SU-DHL-6 (cell line): Measurements from ENCODE around the gene ACTG1.
A peak's percentile ranks its signal among the peaks of the same experiment; 100 is the strongest.

Experiments
- H2AFZ ChIP-seq: fragments of 200-600 bp; sonication (generic); 2 replicates; pipeline ENCODE4 v1.6.1; 2014; ENCODE audit warnings: low read depth, mild to moderate bottlenecking, moderate library complexity, mixed read lengths, antibody characterized with exemption, low read length; ENCODE audit not compliant: severe bottlenecking
- H3F3A ChIP-seq: fragments of 200-600 bp; shearing (Covaris generic); 2 replicates; pipeline ENCODE4 v1.6.0; 2016; ENCODE audit warnings: antibody characterized with exemption, mild to moderate bottlenecking; ENCODE audit not compliant: insufficient read depth
- H3K27ac ChIP-seq: fragments of 200-600 bp; sonication (generic); 2 replicates; pipeline ENCODE4 v1.5.1; 2016; ENCODE audit warnings: low read depth, mild to moderate bottlenecking, low read length, moderate library complexity, mixed read lengths
- H3K27me3 ChIP-seq: fragments of 200-600 bp; sonication (generic), shearing (Covaris generic); 2 replicates; pipeline ENCODE4 v1.6.0; 2014; ENCODE audit warnings: mild to moderate bottlenecking, low read length
- H3K36me3 ChIP-seq: fragments of 200-600 bp; sonication (generic); 2 replicates; pipeline ENCODE4 v1.6.1; 2014; ENCODE audit warnings: mild to moderate bottlenecking, low read length, mixed read lengths
- H3K4me2 ChIP-seq: fragments of 300-600, 200-600 bp; shearing (Covaris generic), sonication (generic); 2 replicates; pipeline ENCODE4 v1.6.0; 2014; ENCODE audit warnings: low read length, low read depth, mild to moderate bottlenecking; ENCODE audit not compliant: poor library complexity, severe bottlenecking
- H3K4me3 ChIP-seq: fragments of 200-600 bp; sonication (generic); 2 replicates; pipeline ENCODE4 v1.5.1; 2014; ENCODE audit warnings: antibody characterized with exemption, low read length, mild to moderate bottlenecking, mixed read lengths; ENCODE audit not compliant: insufficient read depth, poor library complexity, severe bottlenecking
- H3K79me2 ChIP-seq: fragments of 200-600 bp; sonication (generic); 2 replicates; pipeline ENCODE4 v1.6.1; 2014; ENCODE audit warnings: mild to moderate bottlenecking, low read length, moderate library complexity; ENCODE audit not compliant: insufficient read depth
- H3K9ac ChIP-seq: fragments of 200-600 bp; sonication (generic); 2 replicates; pipeline ENCODE4 v1.7.0; 2014; ENCODE audit warnings: mild to moderate bottlenecking, low read length
- H3K9me2 ChIP-seq: fragments of 200-600 bp; sonication (generic); replicated peaks from 2 replicates; pipeline ENCODE4 v1.6.1; 2014; ENCODE audit warnings: low read length; ENCODE audit not compliant: insufficient read depth
- H3K9me3 ChIP-seq: fragments of 200-600 bp; sonication (generic); 2 replicates; pipeline ENCODE4 v1.6.1; 2014; ENCODE audit warnings: low read length, mixed read lengths; ENCODE audit not compliant: insufficient read depth
- H4K20me1 ChIP-seq: fragments of 200-600 bp; sonication (generic); 2 replicates; pipeline ENCODE4 v1.6.1; 2014; ENCODE audit warnings: low read depth, mild to moderate bottlenecking, antibody characterized with exemption, low read length, moderate library complexity, mixed read lengths
- EZH2phosphoT487 ChIP-seq: fragments of 200-600 bp; sonication (generic), shearing (Covaris generic); conservative IDR thresholded peaks from 2 replicates; pipeline ENCODE4 v1.6.1; 2018; ENCODE audit warnings: mild to moderate bottlenecking, antibody characterized with exemption, low read length, moderate library complexity, mixed read lengths
- TF ChIP-seq, protein P1 (sequence below): fragments of 200-600 bp; sonication (generic); IDR thresholded peaks from one replicate; pipeline ENCODE4 v1.5.1; 2017; ENCODE audit warnings: antibody characterized with exemption, mild to moderate bottlenecking, low read length, moderate library complexity; ENCODE audit not compliant: insufficient read depth, poor library complexity, severe bottlenecking

The ACTG1 gene

GRCh38 chr17:81509972-81510784, 2.4 kb downstream of the ACTG1 start:
- Histone ChIP-seq H3K4me3 (peak overlapping the region; percentile 93), H3K36me3 (peaks cover 31% of the 10 kb centered on the region), H3K4me2 (peak overlapping the region; percentile 74), H3K9ac (peak overlapping the region; percentile 94), H3F3A (peaks cover 66% of the 10 kb centered on the region), H2AFZ (no peak overlapping the region), H3K9me3 (no peaks in the 10 kb centered on the region), H3K79me2 (peaks cover 24% of the 10 kb centered on the region), H3K27ac (peak overlapping the region; percentile 82; the same call in 1 of the 2 replicates), H3K27me3 (no peaks in the 10 kb centered on the region), H3K9me2 (no peaks in the 10 kb centered on the region), H4K20me1 (peaks cover 26% of the 10 kb centered on the region)
- TF ChIP-seq, protein P1, sequence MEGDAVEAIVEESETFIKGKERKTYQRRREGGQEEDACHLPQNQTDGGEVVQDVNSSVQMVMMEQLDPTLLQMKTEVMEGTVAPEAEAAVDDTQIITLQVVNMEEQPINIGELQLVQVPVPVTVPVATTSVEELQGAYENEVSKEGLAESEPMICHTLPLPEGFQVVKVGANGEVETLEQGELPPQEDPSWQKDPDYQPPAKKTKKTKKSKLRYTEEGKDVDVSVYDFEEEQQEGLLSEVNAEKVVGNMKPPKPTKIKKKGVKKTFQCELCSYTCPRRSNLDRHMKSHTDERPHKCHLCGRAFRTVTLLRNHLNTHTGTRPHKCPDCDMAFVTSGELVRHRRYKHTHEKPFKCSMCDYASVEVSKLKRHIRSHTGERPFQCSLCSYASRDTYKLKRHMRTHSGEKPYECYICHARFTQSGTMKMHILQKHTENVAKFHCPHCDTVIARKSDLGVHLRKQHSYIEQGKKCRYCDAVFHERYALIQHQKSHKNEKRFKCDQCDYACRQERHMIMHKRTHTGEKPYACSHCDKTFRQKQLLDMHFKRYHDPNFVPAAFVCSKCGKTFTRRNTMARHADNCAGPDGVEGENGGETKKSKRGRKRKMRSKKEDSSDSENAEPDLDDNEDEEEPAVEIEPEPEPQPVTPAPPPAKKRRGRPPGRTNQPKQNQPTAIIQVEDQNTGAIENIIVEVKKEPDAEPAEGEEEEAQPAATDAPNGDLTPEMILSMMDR = no peak
- no peak for TF ChIP-seq EZH2phosphoT487

DNA sequence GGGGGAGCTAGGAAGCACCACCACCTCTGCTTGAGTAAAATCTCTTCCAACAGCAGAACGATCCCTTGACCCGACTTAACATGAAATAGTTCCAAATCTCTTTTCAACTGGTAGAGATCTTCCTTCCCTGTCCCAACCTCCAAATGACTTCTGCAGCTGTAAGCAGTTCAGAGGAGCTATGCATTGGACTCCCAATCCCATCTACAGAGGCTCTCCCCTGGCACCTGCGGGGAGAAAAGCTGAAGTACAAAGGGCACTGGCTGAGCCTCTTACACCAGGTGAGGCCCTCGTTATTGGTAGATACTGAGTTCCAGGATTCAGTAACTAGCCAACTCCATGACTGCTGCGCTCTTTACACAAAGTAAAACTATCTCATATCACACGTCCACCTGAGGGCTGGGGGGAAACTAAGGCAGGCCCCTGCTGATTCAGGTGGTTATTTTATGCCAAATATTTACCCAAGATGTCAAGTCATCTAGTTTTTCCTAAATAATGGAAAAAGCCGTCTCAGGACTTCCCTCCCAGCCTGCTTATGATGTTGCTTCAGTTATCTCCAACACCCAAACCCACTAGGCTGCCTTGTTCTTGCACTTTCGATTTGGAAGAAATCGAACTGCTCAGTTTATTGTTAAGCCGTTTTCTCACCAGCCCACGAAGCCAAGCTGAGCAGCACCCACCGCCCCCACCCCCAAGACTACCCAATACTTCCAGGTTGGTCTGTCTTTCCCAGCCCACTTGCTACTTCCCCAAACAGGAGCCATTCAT, 3.2 kb downstream of the ACTG1 start:
- peaks cover 26% of the 10 kb centered on the region for H4K20me1 ChIP-seq
- H2AFZ ChIP-seq = no peak overlapping the region
- H3K4me2 ChIP-seq = peak overlapping the region; percentile 74
- H3K27ac ChIP-seq = peak overlapping the region; percentile 82
- H3K9ac ChIP-seq = peak overlapping the region; percentile 94
- peaks cover 31% of the 10 kb centered on the region for H3K36me3 ChIP-seq
- no peak for TF ChIP-seq EZH2phosphoT487
- TF ChIP-seq, protein P1 = no peak
- no peaks in the 10 kb centered on the region for H3K9me3 ChIP-seq
- no peaks in the 10 kb centered on the region for H3K9me2 ChIP-seq
- H3F3A ChIP-seq = peaks cover 62% of the 10 kb centered on the region
- H3K27me3 ChIP-seq = no peaks in the 10 kb centered on the region
- H3K4me3 ChIP-seq = peak overlapping the region; percentile 93
- peaks cover 24% of the 10 kb centered on the region for H3K79me2 ChIP-seq

DNA sequence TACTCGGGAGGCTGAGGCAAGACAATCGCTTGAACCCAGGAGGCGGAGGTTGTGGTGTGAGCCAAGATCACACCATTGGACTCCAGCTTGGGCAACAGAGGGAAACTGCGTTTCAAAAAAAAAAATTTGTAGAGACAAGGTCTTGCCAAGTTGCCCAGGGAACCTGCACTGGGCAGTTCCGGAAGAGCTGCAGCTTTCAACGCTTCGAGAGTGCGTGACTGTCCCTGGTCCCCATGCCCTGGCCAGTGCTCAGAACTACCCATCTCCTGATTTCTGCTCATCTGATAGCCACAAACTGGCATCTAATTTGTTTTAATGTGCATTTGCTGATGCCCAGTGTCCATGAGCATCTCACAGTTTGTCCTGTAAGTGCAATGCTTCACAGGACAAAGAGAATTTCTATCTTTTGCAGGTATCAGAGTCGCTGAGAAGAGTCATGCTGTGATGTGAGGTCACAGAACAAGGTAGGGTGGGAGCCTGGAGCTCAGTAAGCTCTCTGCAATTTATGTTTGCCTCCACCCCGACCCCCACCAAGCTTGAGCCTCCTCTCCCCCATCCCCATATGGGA, 3.9 kb downstream of the ACTG1 start:
- Histone ChIP-seq H3K27ac (peak overlapping the region; percentile 82; the same call in 1 of the 2 replicates), H3K4me3 (no peak overlapping the region), H3K36me3 (peaks cover 31% of the 10 kb centered on the region), H3F3A (peaks cover 55% of the 10 kb centered on the region), H3K9me3 (no peaks in the 10 kb centered on the region), H2AFZ (no peak overlapping the region), H4K20me1 (peaks cover 26% of the 10 kb centered on the region), H3K9me2 (no peaks in the 10 kb centered on the region), H3K79me2 (peaks cover 24% of the 10 kb centered on the region), H3K4me2 (peak overlapping the region; percentile 74), H3K27me3 (no peaks in the 10 kb centered on the region), H3K9ac (no peak overlapping the region)
- TF ChIP-seq, protein P1 = no peak
- TF ChIP-seq EZH2phosphoT487 = no peak
